ENCODE measurements around the gene EPB41L4A.

Gene EPB41L4A

GRCh38 chr5:112138526-112138925, 280.6 kb downstream of the EPB41L4A start:
- DNase-seq (ENCODE audit: extremely low spot score): no peak
- no peak for TF ChIP-seq CTCF (IDR thresholded peaks at IDR 0.05; ENCODE audit: control extremely low read depth, extremely low read depth, low read depth, missing control alignments)
- ChIA-PET POLR2A (no interaction called here), CTCF (no interaction called here)

DNA sequence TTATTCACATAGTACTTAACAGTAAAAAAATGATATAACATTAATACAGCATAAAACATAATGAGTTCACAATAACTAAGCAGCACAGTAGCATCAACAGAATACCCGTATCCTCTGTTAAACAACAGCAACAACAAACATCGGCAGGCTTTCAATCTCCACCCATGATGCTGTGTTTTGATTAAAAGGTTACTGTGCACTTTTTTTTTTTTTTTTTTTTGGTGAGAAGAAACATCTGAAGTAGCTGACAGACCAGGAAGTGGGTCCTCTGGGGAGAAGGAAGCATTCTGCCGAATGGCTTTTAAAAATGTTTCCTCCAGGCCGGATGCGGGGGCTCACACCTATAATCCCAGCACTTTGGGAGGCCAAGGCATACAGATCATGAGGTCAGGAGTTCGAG, 282.3 kb downstream of the EPB41L4A start:
- DNase-seq (ENCODE audit: extremely low spot score): no peak
- ChIA-PET CTCF (no interaction called here), POLR2A (no interaction called here)
- TF ChIP-seq CTCF (IDR thresholded peaks at IDR 0.05; ENCODE audit: control extremely low read depth, extremely low read depth, low read depth, missing control alignments): no peak

GRCh38 chr5:112127861-112128260, 291.2 kb downstream of the EPB41L4A start:
- ChIA-PET CTCF (interaction anchor here (0.8 to 1.6 kb wide), 3 partner anchors 13 to 577 kb away, joined by 3 to 5 read pairs (median 3); no protein-coding TSS in a partner anchor), POLR2A (no interaction called here)
- TF ChIP-seq CTCF (IDR thresholded peaks at IDR 0.05; ENCODE audit: control extremely low read depth, extremely low read depth, low read depth, missing control alignments): no peak
- DNase-seq (ENCODE audit: extremely low spot score): no peak

GRCh38 chr5:112126982-112127381, 292.1 kb downstream of the EPB41L4A start:
- CTCF ChIA-PET: interaction anchor here (1.0 to 1.6 kb wide), 5 partner anchors 13 to 49 kb away, joined by 3 to 4 read pairs (median 3); no protein-coding TSS in a partner anchor
- TF ChIP-seq CTCF (IDR thresholded peaks at IDR 0.05; ENCODE audit: control extremely low read depth, extremely low read depth, low read depth, missing control alignments): no peak
- no peak for DNase-seq (ENCODE audit: extremely low spot score)
- POLR2A ChIA-PET: no interaction called here

GRCh38 chr5:112125903-112126302, 293.2 kb downstream of the EPB41L4A start:
- no peak for TF ChIP-seq CTCF (IDR thresholded peaks at IDR 0.05; ENCODE audit: control extremely low read depth, extremely low read depth, low read depth, missing control alignments)
- DNase-seq (ENCODE audit: extremely low spot score): no peak
- POLR2A ChIA-PET: no interaction called here
- CTCF ChIA-PET: interaction anchor here (1.0 to 1.6 kb wide), 4 partner anchors 12 to 50 kb away, joined by 3 to 4 read pairs (median 4); no protein-coding TSS in a partner anchor

DNA sequence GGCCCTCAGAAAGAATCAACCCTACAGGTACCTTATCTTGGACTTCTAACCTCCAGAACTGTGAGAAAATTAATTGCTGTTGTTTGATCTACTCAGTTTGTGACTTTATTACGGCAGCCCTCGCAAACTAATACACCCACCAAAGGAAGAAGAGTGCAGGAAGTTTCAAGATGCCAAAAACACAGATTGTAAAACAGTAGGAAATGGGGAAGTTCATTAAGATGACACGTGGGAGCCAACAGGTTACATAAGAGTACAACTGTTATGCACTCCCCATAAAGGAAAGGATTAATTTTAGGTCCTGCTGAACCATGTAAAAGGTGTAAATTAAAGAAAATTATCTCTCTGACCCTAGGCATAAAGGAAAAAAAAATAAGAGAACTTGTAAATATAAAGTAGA, 294.3 kb downstream of the EPB41L4A start:
- DNase-seq (ENCODE audit: extremely low spot score): no peak
- POLR2A ChIA-PET: no interaction called here
- no peak for TF ChIP-seq CTCF (IDR thresholded peaks at IDR 0.05; ENCODE audit: control extremely low read depth, extremely low read depth, low read depth, missing control alignments)
- CTCF ChIA-PET: no interaction called here

- no peak for DNase-seq (ENCODE audit: extremely low spot score)
- TF ChIP-seq CTCF (IDR thresholded peaks at IDR 0.05; ENCODE audit: control extremely low read depth, extremely low read depth, low read depth, missing control alignments): no peak
- POLR2A ChIA-PET: no interaction called here
- CTCF ChIA-PET: interaction anchor here (0.9 to 1.0 kb wide), 2 partner anchors 14 to 589 kb away, joined by 3 to 5 read pairs; no protein-coding TSS in a partner anchor
These were observed 296.0 kb downstream of the EPB41L4A start for GRCh38 chr5:112123086-112123485.

Measured in GM10248 (cell line).